Ascending aorta (tissue), 2 donors: ENCODE results near the gene FNDC1. TPM values are rescaled to one million over a fixed set of nuclear protein-coding genes. Genes with fewer than 3 reads are reported as not detected.

ENCODE experiments used
- DNase-seq, 2 donors: peaks; one replicate each; pipeline ENCODE4 v3.0.0-alpha.2; 2019; ENCODE audit warnings: low spot score in 2 of 2
- H3K27ac ChIP-seq, 2 donors: fragments of 200-600 bp; sonication (generic); one replicate each; pipeline ENCODE4 v1.5.1; 2016 to 2017; ENCODE audit warnings: mild to moderate bottlenecking in 1 of 2
- H3K27me3 ChIP-seq: fragments of 200-600 bp; sonication (generic); one replicate; pipeline ENCODE4 v1.5.1; 2017
- H3K36me3 ChIP-seq, 2 donors: fragments of 200-600 bp; sonication (generic); one replicate each; pipeline ENCODE4 v1.5.1; 2016
- H3K4me1 ChIP-seq, 2 donors: fragments of 200-600 bp; sonication (generic); one replicate each; pipeline ENCODE4 v1.5.1; 2016 to 2017; ENCODE audit warnings: mild to moderate bottlenecking in 1 of 2
- H3K4me3 ChIP-seq, 2 donors: fragments of 200-600 bp; sonication (generic); one replicate each; pipeline ENCODE4 v1.5.1; 2016 to 2017; ENCODE audit warnings: mild to moderate bottlenecking in 1 of 2
- H3K9me3 ChIP-seq, 2 donors: fragments of 200-600 bp; sonication (generic); one replicate each; pipeline ENCODE4 v1.5.1; 2016
- intact Hi-C: fragments of 100-400 bp; cut with DNase I; formaldehyde crosslinking; loops from one replicate; pipeline ENCODE4 v1.15.1; 2023
- total RNA-seq: library from RNA; depleted of rRNA; stranded (reverse); fragments of >200 nt; gene quantifications from one replicate; pipeline ENCODE4 v1.1.0, GENCODE V29; 2016
- TF ChIP-seq, protein P1 (sequence below), 3 experiments: fragments of 200-600 bp in 2 of 3; fragments of 450-650 bp in 1 of 3; sonication (generic) in 2 of 3; IDR thresholded peaks; one replicate each; pipeline ENCODE4 v1.5.1; 2016 to 2019; ENCODE audit warnings: antibody characterized with exemption in 3 of 3, mild to moderate bottlenecking in 1 of 3, moderate library complexity in 1 of 3

The FNDC1 gene
- total RNA-seq, 1 donor from 2014 or later: 0.11 TPM

DNA sequence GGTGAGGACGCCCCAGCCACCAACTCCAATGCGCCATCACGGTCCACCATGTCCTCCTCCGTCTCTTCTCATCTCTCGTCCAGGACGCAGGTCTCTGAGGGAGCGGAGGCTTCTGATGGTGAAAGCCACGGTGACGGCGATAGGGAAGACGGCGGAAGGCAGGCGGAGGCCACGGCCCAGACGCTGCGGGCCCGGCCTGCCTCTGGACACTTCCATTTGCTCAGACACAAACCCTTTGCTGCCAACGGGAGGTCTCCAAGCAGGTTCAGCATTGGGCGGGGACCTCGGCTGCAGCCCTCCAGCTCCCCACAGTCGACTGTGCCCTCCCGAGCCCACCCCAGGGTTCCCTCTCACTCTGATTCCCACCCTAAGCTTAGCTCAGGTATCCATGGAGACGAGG is 63.6 kb downstream of the FNDC1 start:
- H3K4me3 ChIP-seq: no peak overlapping the region
- no peaks in the 10 kb centered on the region for H3K4me1 ChIP-seq
- TF ChIP-seq, protein P1, sequence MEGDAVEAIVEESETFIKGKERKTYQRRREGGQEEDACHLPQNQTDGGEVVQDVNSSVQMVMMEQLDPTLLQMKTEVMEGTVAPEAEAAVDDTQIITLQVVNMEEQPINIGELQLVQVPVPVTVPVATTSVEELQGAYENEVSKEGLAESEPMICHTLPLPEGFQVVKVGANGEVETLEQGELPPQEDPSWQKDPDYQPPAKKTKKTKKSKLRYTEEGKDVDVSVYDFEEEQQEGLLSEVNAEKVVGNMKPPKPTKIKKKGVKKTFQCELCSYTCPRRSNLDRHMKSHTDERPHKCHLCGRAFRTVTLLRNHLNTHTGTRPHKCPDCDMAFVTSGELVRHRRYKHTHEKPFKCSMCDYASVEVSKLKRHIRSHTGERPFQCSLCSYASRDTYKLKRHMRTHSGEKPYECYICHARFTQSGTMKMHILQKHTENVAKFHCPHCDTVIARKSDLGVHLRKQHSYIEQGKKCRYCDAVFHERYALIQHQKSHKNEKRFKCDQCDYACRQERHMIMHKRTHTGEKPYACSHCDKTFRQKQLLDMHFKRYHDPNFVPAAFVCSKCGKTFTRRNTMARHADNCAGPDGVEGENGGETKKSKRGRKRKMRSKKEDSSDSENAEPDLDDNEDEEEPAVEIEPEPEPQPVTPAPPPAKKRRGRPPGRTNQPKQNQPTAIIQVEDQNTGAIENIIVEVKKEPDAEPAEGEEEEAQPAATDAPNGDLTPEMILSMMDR (IDR thresholded peaks at IDR 0.05): no peak
- no peaks in the 10 kb centered on the region for H3K27me3 ChIP-seq
- no peak overlapping the region for H3K27ac ChIP-seq
- H3K36me3 ChIP-seq: no peaks in the 10 kb centered on the region
- intact Hi-C loops: no loop called here
- no peak for DNase-seq
- H3K9me3 ChIP-seq: no peaks in the 10 kb centered on the region

DNA sequence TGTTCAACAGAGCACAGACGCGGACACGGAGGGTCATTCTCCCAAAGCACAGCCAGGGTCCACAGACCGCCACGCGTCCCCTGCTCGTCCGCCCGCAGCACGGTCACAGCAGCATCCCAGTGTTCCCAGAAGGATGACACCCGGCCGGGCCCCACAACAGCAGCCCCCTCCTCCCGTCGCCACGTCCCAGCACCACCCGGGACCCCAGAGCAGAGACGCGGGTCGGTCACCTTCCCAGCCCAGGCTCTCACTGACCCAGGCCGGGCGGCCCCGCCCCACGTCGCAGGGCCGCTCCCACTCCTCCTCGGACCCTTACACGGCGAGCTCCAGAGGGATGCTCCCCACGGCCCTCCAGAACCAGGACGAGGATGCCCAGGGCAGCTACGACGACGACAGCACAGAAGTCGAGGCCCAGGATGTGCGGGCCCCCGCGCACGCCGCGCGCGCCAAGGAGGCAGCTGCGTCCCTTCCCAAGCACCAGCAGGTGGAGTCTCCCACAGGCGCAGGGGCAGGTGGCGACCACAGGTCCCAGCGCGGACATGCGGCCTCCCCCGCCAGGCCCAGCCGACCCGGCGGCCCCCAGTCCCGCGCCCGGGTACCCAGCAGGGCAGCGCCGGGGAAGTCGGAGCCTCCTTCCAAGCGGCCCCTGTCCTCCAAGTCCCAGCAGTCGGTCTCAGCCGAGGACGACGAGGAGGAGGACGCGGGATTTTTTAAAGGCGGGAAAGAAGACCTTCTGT is 64.3 kb downstream of the FNDC1 start:
- no peak for DNase-seq
- Histone ChIP-seq H3K27me3 (no peaks in the 10 kb centered on the region), H3K4me1 (no peaks in the 10 kb centered on the region), H3K4me3 (no peak overlapping the region), H3K9me3 (no peaks in the 10 kb centered on the region), H3K27ac (no peak overlapping the region), H3K36me3 (no peaks in the 10 kb centered on the region)
- intact Hi-C loops: no loop called here
- TF ChIP-seq, protein P1 (IDR thresholded peaks at IDR 0.05): no peak

- intact Hi-C loops: no loop called here
- Histone ChIP-seq H3K9me3 (no peaks in the 10 kb centered on the region), H3K27me3 (no peaks in the 10 kb centered on the region), H3K36me3 (no peaks in the 10 kb centered on the region), H3K4me1 (no peaks in the 10 kb centered on the region), H3K4me3 (no peak overlapping the region), H3K27ac (no peak overlapping the region)
- no peak for DNase-seq
- TF ChIP-seq, protein P1 (IDR thresholded peaks at IDR 0.05): no peak
Measured at GRCh38 chr6:159234102-159234553, 64.9 kb downstream of the FNDC1 start.

GRCh38 chr6:159238920-159239558 is 69.8 kb downstream of the FNDC1 start:
- no peak for DNase-seq
- no peaks in the 10 kb centered on the region for H3K9me3 ChIP-seq
- no peak overlapping the region for H3K4me3 ChIP-seq
- no peak overlapping the region for H3K27ac ChIP-seq
- no peaks in the 10 kb centered on the region for H3K36me3 ChIP-seq
- H3K4me1 ChIP-seq: no peaks in the 10 kb centered on the region
- intact Hi-C loops: no loop called here
- no peaks in the 10 kb centered on the region for H3K27me3 ChIP-seq
- TF ChIP-seq, protein P1 (IDR thresholded peaks at IDR 0.05): no peak

DNA sequence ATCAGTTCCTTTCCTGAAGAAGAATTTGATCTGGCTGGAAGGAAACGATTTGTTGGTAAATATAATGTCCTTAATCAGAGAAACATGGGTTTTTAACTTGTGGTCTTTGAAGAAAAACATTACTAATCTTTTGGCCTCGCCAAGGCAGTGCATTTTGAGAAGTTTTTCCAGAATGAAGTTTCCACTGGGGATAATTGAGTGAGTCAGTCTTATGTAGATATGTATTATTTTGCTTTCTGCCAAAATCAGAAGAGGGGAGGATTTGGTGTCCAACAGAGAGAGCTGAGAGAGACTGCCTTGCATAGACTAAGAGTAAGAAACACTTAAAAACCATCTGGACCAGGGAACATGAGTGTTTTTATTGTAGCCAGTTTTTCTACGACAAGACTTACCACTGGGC is 79.9 kb downstream of the FNDC1 start:
- TF ChIP-seq, protein P1 (IDR thresholded peaks at IDR 0.05): no peak
- Histone ChIP-seq H3K4me1 (peaks cover 5 to 9% of the 10 kb centered on the region in 2 donors), H3K4me3 (no peak overlapping the region), H3K9me3 (no peaks in the 10 kb centered on the region), H3K27me3 (no peaks in the 10 kb centered on the region), H3K27ac (peak overlapping the region; percentile 60 to 63), H3K36me3 (no peaks in the 10 kb centered on the region)
- intact Hi-C loops: no loop called here
- no peak for DNase-seq
